Posterior vena cava (tissue), 2 donors: ENCODE data around the gene C1orf198. TPM values are rescaled to one million over a fixed set of nuclear protein-coding genes. Genes with fewer than 3 reads are reported as not detected.

Experiments
- total RNA-seq, 2 donors: library from RNA; stranded (reverse); fragmentation: NEBNext Ultra II Directional; extraction: Animal tissue kit (Norgen Biotek cat#: 25700); gene quantifications; one replicate each; pipeline ENCODE4 v1.2.1, GENCODE V29; 2021
- donor health status: DM: yes; HTN: yes; CAD: no.
- donor health status: DM: yes; HTN: yes; CAD: no.

The C1orf198 gene
- total RNA-seq, 2 donors from 2014 or later = 79.5 to 98.4 TPM

Other genes with a start within 250 kb of the C1orf198 start
- 10 to 100 TPM; 18.1 to 18.5 TPM for gene COG2, start 226.0 kb downstream of the C1orf198 start, total RNA-seq
- 10 to 100 TPM; 22.5 to 57.0 TPM for gene AGT, start 154.4 kb downstream of the C1orf198 start, total RNA-seq
- not detected for gene CAPN9, start 121.1 kb downstream of the C1orf198 start, total RNA-seq
- gene TTC13, start 110.3 kb upstream of the C1orf198 start, total RNA-seq = 10 to 100 TPM; 13.7 to 17.4 TPM
- gene ARV1, start 110.6 kb upstream of the C1orf198 start, total RNA-seq = 10 to 100 TPM; 11.7 to 13.2 TPM
- gene FAM89A, start 171.7 kb upstream of the C1orf198 start, total RNA-seq = 10 to 100 TPM in 1 of 2 donors, 1 to 10 TPM in 1; 8.4 to 11.2 TPM